ENCODE measurements around the gene ALOX5. TPM values are rescaled to one million over a fixed set of nuclear protein-coding genes. Genes with fewer than 3 reads are reported as not detected.
"Not testable (repeated sequence)": the region's sequence is repeated elsewhere in the genome, so short reads cannot be mapped to it uniquely, and the experiment has no call there.

The ALOX5 gene
- not detected in 2 replicates for total RNA-seq (2014; rRNA removed; shearing (Covaris generic))
- polyA plus RNA-seq (2015; cell fraction: cytosol; rRNA removed) = not detected in 2 replicates
- polyA plus RNA-seq (2015; cell fraction: nucleus; rRNA removed) = not detected in 2 replicates

DNA sequence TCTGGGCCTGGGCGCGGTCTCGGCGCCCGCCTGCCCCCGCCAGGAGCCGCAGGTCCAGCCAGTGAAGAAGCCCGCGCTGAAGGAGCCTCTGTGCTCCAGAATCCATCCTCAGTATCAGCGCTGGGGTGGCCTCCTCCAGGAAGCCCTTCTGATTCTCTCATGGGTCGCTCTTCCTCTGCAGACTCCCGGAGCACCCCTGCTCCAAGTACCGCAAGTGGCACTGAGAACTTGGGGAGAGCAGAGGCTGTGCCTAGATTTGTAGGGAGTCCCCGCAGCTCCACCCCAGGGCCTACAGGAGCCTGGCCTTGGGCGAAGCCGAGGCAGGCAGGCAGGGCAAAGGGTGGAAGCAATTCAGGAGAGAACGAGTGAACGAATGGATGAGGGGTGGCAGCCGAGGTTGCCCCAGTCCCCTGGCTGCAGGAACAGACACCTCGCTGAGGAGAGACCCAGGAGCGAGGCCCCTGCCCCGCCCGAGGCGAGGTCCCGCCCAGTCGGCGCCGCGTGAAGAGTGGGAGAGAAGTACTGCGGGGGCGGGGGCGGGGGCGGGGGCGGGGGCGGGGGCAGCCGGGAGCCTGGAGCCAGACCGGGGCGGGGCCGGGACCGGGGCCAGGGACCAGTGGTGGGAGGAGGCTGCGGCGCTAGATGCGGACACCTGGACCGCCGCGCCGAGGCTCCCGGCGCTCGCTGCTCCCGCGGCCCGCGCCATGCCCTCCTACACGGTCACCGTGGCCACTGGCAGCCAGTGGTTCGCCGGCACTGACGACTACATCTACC is at the start of gene ALOX5:
TSS of gene ALOX5 (plus strand) at position 641 of the 774 bp plus-strand sequence. CDS start at position 705, 64 bp downstream.
- no peak for DNase-seq (ENCODE audit: low read depth)

DNA sequence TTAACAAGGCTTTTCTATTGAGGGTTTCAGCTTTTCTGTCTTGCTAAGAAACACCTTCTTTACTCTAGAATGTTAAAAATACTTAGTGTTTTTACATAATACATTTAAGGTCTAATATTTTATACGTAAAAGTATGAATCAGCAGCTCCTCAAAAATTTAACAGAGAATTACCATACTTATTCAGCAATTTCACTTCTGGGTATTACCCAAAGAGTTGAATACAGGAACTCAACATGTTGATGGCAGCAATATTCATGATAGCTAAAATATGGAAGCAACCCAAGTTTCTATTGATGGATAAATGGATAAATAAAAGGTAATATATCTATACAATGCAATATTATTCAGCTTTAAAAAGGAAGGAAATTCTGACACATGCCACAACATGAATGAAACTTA is 48.9 kb upstream of the ALOX5 start:
- DNase-seq (ENCODE audit: low read depth) = no peak

DNA sequence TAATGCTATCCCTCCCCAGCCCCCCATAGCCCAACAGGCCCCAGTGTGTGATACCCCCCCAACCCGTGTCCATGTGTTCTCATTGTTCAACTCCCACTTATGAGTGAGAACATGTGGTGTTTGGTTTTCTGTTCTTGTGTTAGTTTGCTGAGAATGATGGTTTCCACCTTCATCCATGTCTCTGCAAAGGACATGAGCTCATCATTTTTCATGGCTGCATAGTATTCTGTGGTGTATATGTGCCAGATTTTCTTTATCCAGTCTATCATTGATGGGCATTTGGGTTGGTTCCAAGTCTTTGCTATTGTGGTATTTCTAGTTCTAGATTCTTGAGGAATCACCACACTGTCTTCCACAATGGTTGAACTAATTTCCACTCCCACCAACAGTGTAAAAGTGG is 47.2 kb upstream of the ALOX5 start:
- not testable (repeated sequence) for DNase-seq (ENCODE audit: low read depth)

DNA sequence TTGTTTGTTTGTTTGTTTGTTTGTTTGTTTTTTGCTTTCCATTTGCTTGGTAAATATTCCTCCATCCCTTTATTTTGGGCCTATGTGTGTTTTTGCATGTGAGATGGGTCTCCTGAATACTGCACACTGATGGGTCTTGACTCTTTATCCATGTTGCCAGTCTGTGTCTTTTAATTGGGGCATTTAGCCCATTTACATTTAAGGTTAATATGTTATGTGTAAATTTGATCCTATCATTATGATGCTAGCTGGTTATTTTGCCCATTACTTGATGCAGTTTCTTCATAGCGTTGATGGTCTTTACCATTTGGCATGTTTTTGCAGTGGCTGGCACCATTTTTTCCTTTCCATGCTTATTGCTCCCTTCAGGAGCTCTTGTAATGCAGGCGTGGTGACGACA is 42.2 kb upstream of the ALOX5 start:
- DNase-seq (ENCODE audit: low read depth) = not testable (repeated sequence)

DNA sequence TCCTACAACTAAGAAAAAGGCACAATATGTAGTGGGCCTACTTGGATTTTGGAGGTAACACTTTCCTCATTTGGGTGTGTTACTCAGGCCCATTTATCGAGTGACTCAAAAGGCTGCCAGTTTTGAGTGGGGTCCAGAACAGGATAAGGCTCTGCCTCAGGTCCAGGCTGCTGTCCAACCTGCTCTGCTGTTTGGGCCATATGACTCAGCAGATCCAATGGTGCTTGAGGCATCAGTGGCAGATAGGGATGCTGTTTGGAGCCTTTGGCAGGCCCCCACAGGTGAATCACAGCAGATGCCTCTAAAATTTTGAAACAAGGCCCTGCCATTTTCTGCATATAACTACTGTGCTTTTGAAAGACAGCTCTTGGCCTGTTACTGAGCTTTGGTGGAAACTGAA is 34.1 kb upstream of the ALOX5 start:
- DNase-seq (ENCODE audit: low read depth) = no peak

DNA sequence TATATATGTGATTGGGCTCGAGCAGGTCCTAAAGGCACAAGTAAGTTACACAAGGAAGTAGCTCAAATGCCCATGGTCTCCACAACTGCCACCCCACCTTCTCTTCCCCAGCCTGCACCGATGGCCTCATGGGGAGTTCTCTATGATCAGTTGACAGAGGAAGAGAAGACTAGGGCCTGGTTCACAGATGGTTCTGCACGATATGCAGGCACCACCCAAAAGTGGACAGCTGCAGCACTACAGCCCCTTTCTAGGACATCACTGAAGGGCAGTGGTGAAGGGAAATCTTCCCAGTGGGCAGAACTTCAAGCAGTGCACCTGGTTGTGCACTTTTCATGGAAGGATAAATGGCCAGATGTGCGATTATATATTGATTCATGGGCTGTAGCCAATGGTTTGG is 33.6 kb upstream of the ALOX5 start:
- DNase-seq (ENCODE audit: low read depth) = not testable (repeated sequence)

DNA sequence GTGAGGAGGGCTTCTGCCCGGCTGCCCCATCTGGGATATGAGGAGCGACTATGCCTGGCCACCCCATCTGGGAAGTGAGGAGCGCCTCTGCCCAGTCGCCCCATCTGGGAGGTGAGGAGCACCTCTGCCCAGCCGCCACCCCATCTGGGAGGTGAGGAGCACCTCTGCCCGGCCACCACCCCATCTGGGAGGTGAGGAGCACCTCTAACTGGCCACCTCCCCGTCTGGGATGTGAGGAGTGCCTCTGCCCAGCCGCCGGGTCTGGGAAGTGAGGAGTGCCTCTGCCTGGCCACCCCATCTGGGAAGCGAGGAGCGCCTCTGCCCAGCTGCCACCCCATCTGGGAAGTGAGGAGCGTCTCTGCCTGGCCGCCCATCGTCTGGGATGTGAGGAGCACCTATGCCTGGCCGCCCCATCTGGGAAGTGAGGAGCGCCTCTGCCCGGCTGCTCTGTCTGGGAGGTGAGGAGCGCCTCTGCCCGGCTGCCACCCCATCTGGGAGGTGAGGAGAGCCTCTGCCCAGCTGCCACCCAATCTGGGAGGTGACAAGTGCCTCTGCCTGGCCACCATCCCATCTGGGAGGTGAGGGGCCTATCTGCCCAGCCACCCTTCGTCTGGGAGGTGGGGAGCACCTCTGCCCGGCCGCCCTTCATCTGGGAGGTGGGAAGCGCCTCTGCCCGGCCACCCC is 27.2 kb upstream of the ALOX5 start:
- DNase-seq (ENCODE audit: low read depth) = not testable (repeated sequence)

DNA sequence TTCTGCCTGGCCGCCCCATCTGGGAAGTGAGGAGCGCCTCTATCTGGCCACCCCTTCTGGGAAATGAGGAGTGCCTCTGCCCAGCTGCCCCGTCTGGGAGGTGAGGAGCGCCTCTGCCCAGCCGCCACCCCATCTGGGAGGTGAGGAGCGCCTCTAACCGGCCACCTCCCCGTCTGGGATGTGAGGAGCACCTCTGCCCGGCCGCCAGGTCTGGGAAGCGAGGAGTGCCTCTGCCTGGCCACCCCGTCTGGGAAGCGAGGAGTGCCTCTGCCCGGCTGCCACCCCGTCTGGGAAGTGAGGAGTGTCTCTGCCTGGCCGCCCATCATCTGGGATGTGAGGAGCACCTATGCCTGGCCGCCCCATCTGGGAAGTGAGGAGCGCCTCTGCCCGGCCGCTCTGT is 26.6 kb upstream of the ALOX5 start:
- not testable (repeated sequence) for DNase-seq (ENCODE audit: low read depth)

DNA sequence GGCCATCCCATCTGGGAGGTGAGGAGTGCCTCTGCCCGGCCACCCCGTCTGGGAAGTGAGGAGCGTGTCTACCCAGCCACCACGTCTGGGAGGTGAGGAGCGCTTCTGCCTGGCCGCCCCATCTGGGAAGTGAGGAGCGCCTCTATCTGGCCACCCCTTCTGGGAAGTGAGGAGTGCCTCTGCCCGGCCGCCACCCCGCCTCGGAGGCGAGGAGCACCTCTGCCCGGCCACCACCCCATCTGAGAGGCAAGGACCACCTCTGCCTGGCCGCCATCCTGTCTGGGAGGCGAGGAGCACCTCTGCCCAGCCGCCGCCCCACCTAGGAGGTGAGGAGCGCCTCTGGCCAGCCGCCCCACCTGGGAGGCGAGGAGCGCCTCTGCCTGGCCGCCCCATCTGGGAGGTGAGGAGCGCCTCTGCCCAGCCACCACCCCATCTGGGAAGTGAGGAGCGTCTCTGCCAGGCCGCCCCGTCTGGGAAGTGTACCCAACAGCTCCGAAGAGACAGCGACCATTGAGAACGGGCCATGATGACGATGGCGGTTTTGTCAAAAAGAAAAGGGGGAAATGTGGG is 25.7 kb upstream of the ALOX5 start:
- DNase-seq (ENCODE audit: low read depth) = not testable (repeated sequence)

DNA sequence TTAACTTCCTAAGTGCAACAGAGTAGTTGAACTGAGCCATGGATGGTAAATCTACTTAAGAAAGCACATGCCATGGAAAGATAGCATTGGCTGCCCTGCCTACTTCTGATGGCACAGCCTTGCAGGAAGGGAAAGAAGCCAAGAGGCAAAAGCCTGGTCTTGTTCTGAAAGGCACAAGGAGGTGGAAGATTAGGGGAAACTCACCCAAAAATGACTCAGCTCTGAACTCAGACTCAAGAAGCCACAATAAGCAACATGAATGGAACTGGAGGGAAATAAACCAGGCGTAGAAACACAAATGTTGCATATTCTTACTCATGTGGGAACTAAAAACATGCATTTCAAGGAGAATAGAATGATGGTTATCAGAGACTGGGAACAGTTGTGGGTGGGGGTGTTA is 20.8 kb upstream of the ALOX5 start:
- peak; percentile 44 for DNase-seq (ENCODE audit: low read depth)

DNA sequence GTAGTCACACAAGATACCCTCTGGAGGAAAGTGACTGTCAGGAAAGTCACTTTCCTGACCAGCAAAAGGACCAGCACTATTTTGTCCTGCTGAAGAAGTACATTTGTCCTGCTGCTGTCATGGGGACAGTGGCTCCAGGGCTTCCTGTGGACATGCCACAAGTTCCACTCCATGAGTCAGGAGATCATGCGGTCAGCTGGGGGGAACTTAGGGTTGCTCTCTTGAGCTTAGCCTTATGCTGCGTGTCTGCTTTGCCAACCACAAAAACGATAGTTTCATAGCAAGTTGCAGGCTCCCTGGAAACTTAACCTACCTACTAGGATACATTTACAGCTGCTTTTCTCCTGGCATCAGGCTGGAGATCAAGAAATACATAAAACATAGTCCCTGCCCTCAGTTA is 19.8 kb upstream of the ALOX5 start:
- DNase-seq (ENCODE audit: low read depth) = peak; percentile 62

DNA sequence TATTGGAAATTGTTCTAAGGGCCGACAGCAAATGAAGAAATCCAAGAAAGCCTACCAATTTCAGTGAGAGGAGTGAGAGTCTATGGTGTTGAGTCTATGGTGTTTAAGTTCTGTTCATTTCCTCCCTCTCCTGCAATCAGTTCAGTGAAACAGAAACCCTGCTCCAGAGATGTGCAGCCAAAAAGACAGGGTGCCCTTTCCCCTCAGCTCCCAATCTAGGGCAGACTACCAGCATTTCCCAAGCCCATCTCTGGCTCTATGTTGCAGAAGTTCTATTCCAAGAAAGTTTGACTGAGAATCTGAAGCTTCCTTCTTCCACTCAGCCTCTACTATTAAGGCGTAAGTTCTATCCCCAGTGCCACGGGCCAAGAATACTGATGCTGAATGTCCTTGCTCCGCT is 18.5 kb upstream of the ALOX5 start:
- DNase-seq (ENCODE audit: low read depth) = no peak

DNA sequence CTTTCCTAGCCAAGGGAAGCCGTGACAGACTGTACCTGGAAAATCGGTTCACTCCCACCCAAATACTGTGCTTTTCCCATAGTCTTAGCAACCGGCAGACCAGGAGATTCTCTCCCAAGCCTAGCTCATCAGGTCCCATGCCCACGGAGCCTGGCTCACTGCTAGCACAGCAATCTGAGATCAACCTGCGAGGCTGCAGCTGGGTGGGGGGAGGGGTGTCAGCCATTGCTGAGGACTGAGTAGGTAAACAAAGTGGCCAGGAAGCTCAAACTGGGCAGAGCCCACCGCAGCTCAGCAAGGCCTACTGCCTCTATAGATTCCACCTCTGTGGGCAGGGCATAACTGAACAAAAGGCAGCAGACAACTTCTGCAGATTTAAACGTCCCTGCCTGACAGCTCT is 15.1 kb upstream of the ALOX5 start:
- not testable (repeated sequence) for DNase-seq (ENCODE audit: low read depth)

DNA sequence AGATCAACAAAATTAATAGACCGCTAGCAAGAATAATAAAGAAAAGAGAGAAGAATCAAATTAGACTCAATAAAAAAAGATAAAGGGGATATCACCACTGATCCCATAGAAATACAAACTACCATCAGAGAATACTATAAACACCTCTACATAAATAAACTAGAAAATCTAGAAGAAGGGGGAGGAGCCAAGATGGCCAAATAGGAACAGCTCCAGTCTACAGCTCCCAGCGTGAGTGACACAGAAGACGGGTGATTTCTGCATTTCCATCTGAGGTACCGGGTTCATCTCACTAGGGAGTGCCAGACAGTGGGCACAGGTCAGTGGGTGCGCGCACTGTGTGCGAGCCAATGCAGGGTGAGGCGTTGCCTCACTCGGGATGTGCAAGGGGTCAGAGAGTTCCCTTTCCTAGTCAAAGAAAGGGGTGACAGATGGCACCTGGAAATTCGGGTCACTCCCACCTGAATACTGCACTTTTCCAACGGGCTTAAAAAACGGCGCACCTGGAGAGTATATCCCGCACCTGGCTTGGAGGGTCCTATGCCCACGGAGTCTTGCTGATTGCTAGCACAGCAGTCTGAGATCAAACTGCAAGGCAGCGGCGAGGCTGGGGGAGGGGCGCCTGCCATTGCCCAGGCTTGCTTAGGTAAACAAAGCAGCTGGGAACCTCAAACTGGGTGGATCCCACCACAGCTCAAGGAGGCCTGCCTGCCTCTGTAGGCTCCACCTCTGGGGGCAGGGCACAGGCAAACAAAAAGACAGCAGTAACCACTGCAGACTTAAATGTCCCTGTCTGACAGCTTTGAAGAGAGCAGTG is 11.8 kb upstream of the ALOX5 start:
- DNase-seq (ENCODE audit: low read depth) = not testable (repeated sequence)

DNA sequence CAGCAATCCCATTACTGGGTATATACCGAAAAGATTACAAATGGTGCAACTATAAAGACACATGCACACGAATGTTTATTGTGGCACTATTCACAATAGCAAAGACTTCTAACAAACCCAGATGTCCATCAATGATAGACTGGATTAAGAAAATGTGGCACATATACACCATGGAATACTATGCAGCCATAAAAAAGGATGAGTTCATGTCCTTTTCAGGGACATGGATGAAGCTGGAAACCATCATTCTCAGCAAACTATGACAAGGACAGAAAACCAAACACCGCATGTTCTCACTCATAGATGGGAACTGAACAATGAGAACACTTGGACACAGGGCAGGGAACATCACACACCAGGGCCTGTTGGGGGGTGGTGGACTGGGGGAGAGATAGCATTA is 6.4 kb upstream of the ALOX5 start:
- not testable (repeated sequence) for DNase-seq (ENCODE audit: low read depth)

DNA sequence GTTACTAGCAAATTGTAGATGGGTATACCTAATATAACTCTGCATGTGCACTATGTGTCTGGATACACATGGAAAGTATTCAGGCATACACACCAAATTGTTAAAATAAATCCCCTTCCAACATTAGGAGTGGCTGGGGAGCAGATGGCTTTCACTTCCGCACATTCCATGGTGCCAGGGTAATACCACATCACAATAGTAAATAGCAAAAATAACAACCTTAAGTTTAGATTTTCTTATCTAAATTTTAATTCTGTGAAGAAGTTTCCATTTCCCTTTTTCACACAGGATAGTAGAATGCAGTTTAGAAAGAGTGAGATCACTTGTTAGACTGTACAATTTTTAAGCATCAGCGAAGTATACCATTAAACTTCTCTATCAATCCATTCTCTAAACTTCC is 5.8 kb upstream of the ALOX5 start:
- DNase-seq (ENCODE audit: low read depth) = no peak

DNA sequence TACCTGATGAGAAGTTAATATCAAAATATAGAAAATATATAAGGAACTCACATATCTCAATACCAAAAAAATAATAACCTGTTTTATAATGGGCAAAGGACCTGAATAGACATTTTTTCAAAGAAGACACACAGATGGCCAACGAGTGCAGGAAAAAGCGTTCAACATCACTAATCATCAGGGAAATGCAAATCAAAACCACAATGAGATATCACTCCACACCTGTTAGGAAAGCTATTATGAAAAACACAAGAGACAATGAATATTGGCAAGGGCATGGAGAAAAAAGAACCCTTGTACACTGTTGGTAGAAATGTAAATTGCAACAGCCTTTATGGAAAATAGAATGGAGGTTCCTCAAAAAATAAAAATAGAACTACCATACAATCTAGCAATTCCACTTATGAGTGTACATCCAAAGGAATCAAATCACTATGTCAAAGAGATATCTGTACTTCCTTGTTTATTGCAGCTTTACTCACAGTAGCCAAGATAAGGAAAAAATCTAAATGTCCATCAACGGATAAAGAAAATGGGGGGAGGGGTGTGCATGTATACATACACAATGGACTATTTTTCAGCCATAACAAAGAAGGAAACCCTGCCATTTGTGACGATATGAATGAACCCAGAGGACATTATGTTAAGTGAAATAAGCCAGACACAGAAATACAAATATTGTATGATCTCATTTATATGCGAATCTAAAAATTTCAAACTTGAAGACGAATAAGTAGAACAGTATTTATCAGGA is 3.6 kb upstream of the ALOX5 start:
- DNase-seq (ENCODE audit: low read depth) = no peak

DNA sequence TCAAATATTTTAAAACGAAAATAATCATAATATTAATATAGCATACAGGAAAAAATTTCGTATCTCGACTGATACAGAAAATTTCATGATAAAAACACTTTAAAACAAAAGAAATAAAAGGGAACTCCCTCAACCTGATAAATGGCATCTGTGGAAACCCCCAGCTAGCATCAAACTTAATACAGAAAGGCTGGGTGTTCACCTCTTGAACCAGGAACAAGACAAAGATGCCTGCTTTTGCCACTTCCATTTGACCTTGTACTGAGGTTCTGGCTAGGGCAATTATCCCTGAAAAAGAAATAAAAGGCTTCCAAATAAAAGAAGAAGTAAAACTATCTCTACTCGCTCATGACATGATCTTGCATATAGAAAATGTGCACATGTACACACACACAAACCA is 2.5 kb upstream of the ALOX5 start:
- DNase-seq (ENCODE audit: low read depth) = no peak

DNA sequence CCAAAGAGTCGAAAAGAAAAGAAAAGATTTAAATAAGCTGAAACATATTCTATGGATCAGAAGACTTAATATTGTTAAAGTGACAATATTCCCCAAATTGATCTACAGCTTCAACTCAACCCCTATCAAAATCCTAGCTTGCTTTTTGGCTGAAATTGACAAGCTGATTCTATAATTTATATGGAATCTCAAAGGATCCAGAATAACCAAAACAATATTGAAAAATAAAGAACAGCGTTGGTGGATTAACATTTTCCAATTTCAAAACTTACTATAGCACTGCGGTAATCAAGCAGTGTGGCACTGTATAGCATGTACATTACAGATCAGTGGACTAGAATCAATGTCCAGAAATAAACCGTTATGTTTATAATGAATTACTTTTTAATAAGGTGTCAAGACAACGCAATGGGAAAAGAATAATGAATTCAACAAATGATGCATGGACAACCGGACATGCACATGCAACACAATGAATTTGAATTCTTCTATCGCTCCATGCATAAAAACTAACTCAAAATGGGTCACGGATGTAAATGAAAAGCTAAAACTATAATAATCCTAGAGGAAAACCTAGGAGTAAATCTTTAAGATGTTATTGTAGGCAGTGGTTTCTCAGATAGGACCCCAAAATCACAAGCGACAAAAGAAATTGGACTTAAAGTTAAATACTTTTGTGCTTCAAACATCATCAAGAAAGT is 1.6 kb upstream of the ALOX5 start:
- DNase-seq (ENCODE audit: low read depth) = no peak

DNA sequence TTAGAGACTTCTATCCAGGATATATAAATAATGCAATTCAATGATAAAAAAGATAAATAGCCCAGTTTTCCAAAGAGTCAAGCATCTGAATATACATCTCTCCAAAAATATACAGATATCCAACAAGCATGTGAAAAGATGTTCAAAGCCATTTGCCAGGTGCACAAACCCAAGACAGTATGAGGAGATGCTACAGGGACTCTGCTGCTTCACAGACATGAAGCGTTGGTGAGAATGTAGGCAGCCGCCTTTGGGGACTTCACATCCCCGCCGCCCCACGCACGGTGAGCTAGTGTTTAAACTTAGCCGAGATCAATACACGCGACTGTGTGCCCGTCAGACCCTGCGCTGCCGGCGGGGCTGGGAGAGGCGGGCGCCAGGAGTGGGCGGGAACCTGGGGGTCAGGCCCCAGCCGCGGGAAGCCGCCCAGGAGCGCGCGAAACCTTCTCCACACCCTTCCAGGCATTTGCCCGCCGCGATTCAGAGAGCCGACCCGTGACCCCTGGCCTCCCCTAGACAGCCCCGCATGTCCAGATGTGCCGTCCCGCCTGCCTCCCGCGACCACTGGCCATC is 927 bp upstream of the ALOX5 start:
- DNase-seq (ENCODE audit: low read depth) = no peak
